Non-pigmented ciliary epithelial cell (primary cell): ENCODE results near the gene IRF7.

Source experiments
- DNase-seq: peaks from one replicate; pipeline ENCODE4 v3.0.0-alpha.2; 2010; ENCODE audit warnings: low read depth

The IRF7 gene

DNA sequence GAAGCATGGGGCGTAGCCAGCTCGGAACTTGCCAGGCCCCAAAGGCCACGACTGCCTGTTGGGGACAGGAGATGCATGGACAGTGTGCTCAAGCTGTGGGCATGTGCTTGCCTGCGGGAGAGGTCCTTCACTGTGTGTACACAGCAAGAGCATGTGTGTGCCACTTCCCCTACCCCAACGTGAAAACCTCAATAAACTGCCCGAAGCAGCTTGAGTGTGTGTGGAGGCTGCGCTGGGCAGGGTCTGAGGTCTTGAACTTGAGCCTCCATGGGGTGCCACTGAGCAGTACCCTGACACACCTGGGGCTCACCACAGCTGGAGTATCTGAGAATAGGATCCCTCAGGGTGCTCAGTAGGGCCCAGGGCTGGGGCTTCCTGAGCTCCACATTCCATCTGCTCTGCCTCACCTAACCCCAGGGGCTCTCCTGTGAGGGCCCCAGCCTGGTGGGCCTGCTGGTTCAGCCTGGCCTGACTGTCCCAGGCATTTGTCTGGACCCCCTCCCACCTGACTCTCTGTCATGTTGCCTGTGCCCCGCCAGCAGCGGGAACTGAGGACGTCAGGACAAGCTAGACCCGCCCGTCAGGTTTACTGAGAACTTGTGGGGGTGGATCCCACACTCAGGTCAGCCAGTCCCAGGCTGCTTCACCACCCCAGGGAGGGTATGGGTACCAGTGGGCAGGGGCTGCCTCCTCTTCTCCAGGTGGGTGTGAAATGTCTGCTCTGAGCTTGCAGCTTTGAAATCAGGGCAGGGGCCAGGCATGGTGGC is 51.8 kb downstream of the IRF7 start:
- no peak for DNase-seq

DNA sequence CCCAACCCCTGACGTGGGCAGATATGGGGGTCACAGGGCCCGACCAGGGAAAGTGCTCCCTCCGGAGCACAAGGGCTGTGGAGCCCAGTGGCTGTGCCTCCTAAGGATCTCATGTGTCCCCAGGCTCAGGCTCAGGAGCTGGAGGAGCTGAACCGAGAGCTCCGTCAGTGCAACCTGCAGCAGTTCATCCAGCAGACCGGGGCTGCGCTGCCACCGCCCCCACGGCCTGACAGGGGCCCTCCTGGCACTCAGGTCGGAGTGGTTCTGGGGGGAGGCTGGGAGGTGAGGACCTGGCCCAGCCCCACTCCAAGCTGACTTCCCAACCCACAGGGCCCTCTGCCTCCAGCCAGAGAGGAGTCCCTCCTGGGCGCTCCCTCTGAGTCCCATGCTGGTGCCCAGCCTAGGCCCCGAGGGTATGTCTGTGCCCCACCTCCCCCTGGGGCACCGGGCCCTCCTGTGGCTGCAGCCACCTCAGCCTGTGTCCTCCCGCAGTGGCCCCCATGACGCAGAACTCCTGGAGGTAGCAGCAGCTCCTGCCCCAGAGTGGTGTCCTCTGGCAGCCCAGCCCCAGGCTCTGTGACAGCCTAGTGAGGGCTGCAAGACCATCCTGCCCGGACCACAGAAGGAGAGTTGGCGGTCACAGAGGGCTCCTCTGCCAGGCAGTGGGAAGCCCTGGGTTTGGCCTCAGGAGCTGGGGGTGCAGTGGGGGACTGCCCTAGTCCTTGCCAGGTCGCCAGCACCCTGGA is 52.5 kb downstream of the IRF7 start:
- DNase-seq: no peak
